ENCODE results near the gene UST.

Gene UST

GRCh38 chr6:148746363-148747144, at the start of gene UST:
UST (plus strand) TSS chr6:148747030; CDS start chr6:148747431, 401 bp downstream.
- DNase-seq: peak; percentile 50

GRCh38 chr6:148697895-148698440, 48.9 kb upstream of the UST start:
- no peak for DNase-seq

- no peak for DNase-seq
These were observed 48.1 kb upstream of the UST start for GRCh38 chr6:148698671-148699180.

- no peak for DNase-seq
These were observed 46.6 kb upstream of the UST start for GRCh38 chr6:148700047-148700715.

- DNase-seq: peak; percentile 25
These were observed 46.0 kb upstream of the UST start for GRCh38 chr6:148700741-148701311.

- no peak for DNase-seq
These were observed 45.5 kb upstream of the UST start for GRCh38 chr6:148701375-148701774.

- DNase-seq: no peak
These were observed 42.9 kb upstream of the UST start for GRCh38 chr6:148703900-148704299.

- DNase-seq: no peak
These were observed 42.2 kb upstream of the UST start for GRCh38 chr6:148704400-148705246.

GRCh38 chr6:148708707-148709106, 38.1 kb upstream of the UST start:
- no peak for DNase-seq

GRCh38 chr6:148709577-148709976, 37.3 kb upstream of the UST start:
- DNase-seq: no peak

GRCh38 chr6:148711833-148712654, 34.8 kb upstream of the UST start:
- peak; percentile 38 for DNase-seq

- DNase-seq: no peak
These were observed 33.6 kb upstream of the UST start for GRCh38 chr6:148713033-148713738.

GRCh38 chr6:148713921-148714320, 32.9 kb upstream of the UST start:
- DNase-seq: no peak

GRCh38 chr6:148716811-148717210, 30.0 kb upstream of the UST start:
- DNase-seq: no peak

GRCh38 chr6:148720406-148720805, 26.4 kb upstream of the UST start:
- no peak for DNase-seq

- no peak for DNase-seq
These were observed 25.9 kb upstream of the UST start for GRCh38 chr6:148720897-148721296.

GRCh38 chr6:148723484-148723883, 23.3 kb upstream of the UST start:
- DNase-seq: no peak

- no peak for DNase-seq
These were observed 22.4 kb upstream of the UST start for GRCh38 chr6:148724428-148724827.

GRCh38 chr6:148727104-148727503, 19.7 kb upstream of the UST start:
- no peak for DNase-seq

- no peak for DNase-seq
These were observed 10.8 kb upstream of the UST start for GRCh38 chr6:148735989-148736388.
